Upper lobe of right lung (tissue), 1 donor: ENCODE measurements around the gene DAB1. TPM values are rescaled to one million over a fixed set of nuclear protein-coding genes. Genes with fewer than 3 reads are reported as not detected.
"Not testable (repeated sequence)": the region's sequence is repeated elsewhere in the genome, so short reads cannot be mapped to it uniquely, and the experiment has no call there.

Experiments
- ATAC-seq: fragments of 200-7000 bp; cut with Tn5 transposase; one replicate; pipeline ENCODE4 v1.9.1; 2020; ENCODE audit warnings: mild to moderate bottlenecking, moderate library complexity
- DNase-seq: peaks from one replicate; pipeline ENCODE4 v3.0.0-alpha.2; 2020
- H3K27ac ChIP-seq: fragments of 200-600 bp; one replicate; pipeline ENCODE4 v1.8.0; 2022
- H3K27me3 ChIP-seq: fragments of 200-600 bp; one replicate; pipeline ENCODE4 v1.8.0; 2022; ENCODE audit warnings: mild to moderate bottlenecking
- H3K36me3 ChIP-seq: fragments of 200-600 bp; one replicate; pipeline ENCODE4 v1.8.0; 2022
- H3K4me1 ChIP-seq: fragments of 200-600 bp; one replicate; pipeline ENCODE4 v1.8.0; 2022
- H3K4me3 ChIP-seq: fragments of 200-600 bp; one replicate; pipeline ENCODE4 v1.8.0; 2022; ENCODE audit warnings: mild to moderate bottlenecking
- H3K9me3 ChIP-seq: fragments of 200-600 bp; one replicate; pipeline ENCODE4 v1.8.0; 2022
- CTCF ChIP-seq: fragments of 200-600 bp; IDR thresholded peaks from one replicate; pipeline ENCODE4 v1.8.0; 2022; ENCODE audit warnings: antibody characterized with exemption
- intact Hi-C: fragments of 100-400 bp; cut with DNase I; formaldehyde crosslinking; loops from one replicate; pipeline ENCODE4 v1.11.0; 2022
- total RNA-seq: library from RNA; stranded (reverse); fragmentation: NEBNext Ultra II Directional; extraction: Animal tissue kit (Norgen Biotek cat#: 25700); gene quantifications from one replicate; pipeline ENCODE4 v1.2.1, GENCODE V29; 2021
- donor health status: DM: no; HTN: yes; CAD: no; lungs with severe emphysema.

The DAB1 gene
- total RNA-seq, 1 donor from 2014 or later, result 0.29 TPM

- no peak for DNase-seq
- H3K9me3 ChIP-seq, result no peaks in the 10 kb centered on the region
- no peak overlapping the region for H3K4me3 ChIP-seq
- no peaks in the 10 kb centered on the region for H3K4me1 ChIP-seq
- ATAC-seq, result no peak
- H3K36me3 ChIP-seq, result no peaks in the 10 kb centered on the region
- no peak overlapping the region for H3K27ac ChIP-seq
- TF ChIP-seq CTCF, result no peak
- no peaks in the 10 kb centered on the region for H3K27me3 ChIP-seq
- intact Hi-C loops, result no loop called here
Measured at GRCh38 chr1:57345916-57346315, 77.9 kb downstream of the DAB1 start.

- intact Hi-C loops, result no loop called here
Measured at GRCh38 chr1:57344265-57344664, 79.6 kb downstream of the DAB1 start.

GRCh38 chr1:57343298-57343915 is 80.5 kb downstream of the DAB1 start:
- DNase-seq, intact Hi-C loops, H3K9me3 ChIP-seq, H3K4me1 ChIP-seq, H3K27ac ChIP-seq, ATAC-seq, H3K4me3 ChIP-seq, H3K36me3 ChIP-seq, H3K27me3 ChIP-seq: not testable (repeated sequence)

More at GRCh38 chr1:57344265-57344664, 79.6 kb downstream of the DAB1 start:
- Histone ChIP-seq H3K9me3 (no peaks in the 10 kb centered on the region), H3K27me3 (no peaks in the 10 kb centered on the region), H3K4me1 (no peaks in the 10 kb centered on the region), H3K4me3 (no peak overlapping the region), H3K36me3 (no peaks in the 10 kb centered on the region), H3K27ac (no peak overlapping the region)
- no peak for ATAC-seq
- TF ChIP-seq CTCF, result no peak
- no peak for DNase-seq

- no peak overlapping the region for H3K27ac ChIP-seq
- TF ChIP-seq CTCF, result no peak
- no peaks in the 10 kb centered on the region for H3K27me3 ChIP-seq
- no peak for DNase-seq
- H3K9me3 ChIP-seq, result no peaks in the 10 kb centered on the region
- H3K4me1 ChIP-seq, result no peaks in the 10 kb centered on the region
- no peak overlapping the region for H3K4me3 ChIP-seq
- ATAC-seq, result no peak
- H3K36me3 ChIP-seq, result no peaks in the 10 kb centered on the region
- intact Hi-C loops, result no loop called here
Measured at GRCh38 chr1:57341721-57342120, 82.1 kb downstream of the DAB1 start.

GRCh38 chr1:57340334-57341070 is 83.4 kb downstream of the DAB1 start:
- intact Hi-C loops, result no loop called here
- no peak overlapping the region for H3K27ac ChIP-seq
- TF ChIP-seq CTCF, result peak; percentile 6
- H3K4me1 ChIP-seq, result no peaks in the 10 kb centered on the region
- H3K27me3 ChIP-seq, result no peaks in the 10 kb centered on the region
- no peak overlapping the region for H3K4me3 ChIP-seq
- no peaks in the 10 kb centered on the region for H3K36me3 ChIP-seq
- DNase-seq (no peak), ATAC-seq (peak; percentile 86)
- no peaks in the 10 kb centered on the region for H3K9me3 ChIP-seq

- ATAC-seq, result no peak
- Histone ChIP-seq H3K27ac (no peak overlapping the region), H3K4me3 (no peak overlapping the region), H3K9me3 (no peaks in the 10 kb centered on the region), H3K36me3 (no peaks in the 10 kb centered on the region), H3K4me1 (no peaks in the 10 kb centered on the region), H3K27me3 (peaks cover 4% of the 10 kb centered on the region)
- no peak for DNase-seq
- intact Hi-C loops, result no loop called here
- no peak for TF ChIP-seq CTCF
Measured at GRCh38 chr1:57337623-57338022, 86.2 kb downstream of the DAB1 start.
